HEK293 (cell line): ENCODE results near the gene SLC39A3.
A peak's percentile ranks its signal among the peaks of the same experiment; 100 is the strongest.
"Not testable (repeated sequence)": the region's sequence is repeated elsewhere in the genome, so short reads cannot be mapped to it uniquely, and the experiment has no call there.

Experiments
- CTCF ChIA-PET: fragments of 350-600 bp; formaldehyde crosslinking; extraction: SDS; loops from one replicate; lab custom pipeline; 2021; ENCODE audit warnings: antibody characterized with exemption; lab: Yijun Ruan, JAX
- POLR2A ChIA-PET: fragments of 300-600 bp; formaldehyde crosslinking; extraction: SDS; loops from one replicate; lab custom pipeline; 2020; ENCODE audit warnings: antibody characterized with exemption, inconsistent platforms; lab: Yijun Ruan, JAX
- H3K27ac ChIP-seq: fragments of 200-500 bp; sonication (Bioruptor generic); 2 replicates; pipeline ENCODE4 v1.5.1; 2014; ENCODE audit warnings: low read depth, low read length, control low read depth, inconsistent platforms; ENCODE audit errors: extremely low read depth
- H3K36me3 ChIP-seq, 2 experiments: fragments of 200-500 bp in 1 of 2; sonication (Bioruptor generic) in 1 of 2; 1 replicate in 1 of 2; 2 replicates in 1 of 2; pipeline ENCODE4 v1.5.1; 2014 to 2017; ENCODE audit warnings: inconsistent platforms in 2 of 2, low read length in 2 of 2; ENCODE audit not compliant: control insufficient read depth in 2 of 2, insufficient read depth in 1 of 2
- H3K4me1 ChIP-seq: fragments of 200-500 bp; sonication (Bioruptor generic); 2 replicates; pipeline ENCODE4 v1.5.1; 2014; ENCODE audit warnings: mild to moderate bottlenecking, low read length, inconsistent platforms; ENCODE audit not compliant: control insufficient read depth, insufficient read depth
- H3K4me3 ChIP-seq: 2 replicates; pipeline ENCODE4 v1.5.1; 2011; ENCODE audit warnings: low read depth, mild to moderate bottlenecking, control low read depth, low read length, moderate library complexity
- H3K9me3 ChIP-seq: fragments of 200-500 bp; sonication (Bioruptor generic); 2 replicates; pipeline ENCODE4 v1.5.1; 2014; ENCODE audit warnings: low read depth, low read length, inconsistent platforms; ENCODE audit not compliant: control insufficient read depth, insufficient read depth
- EGR2 ChIP-seq: fragments of 450-650 bp; formaldehyde crosslinking; IDR thresholded peaks from 2 replicates; pipeline ENCODE4 v1.5.1; 2016; ENCODE audit warnings: low read depth, missing biosample characterization, missing genetic modification characterization
- GLIS2 ChIP-seq: fragments of 450-650 bp; formaldehyde crosslinking; IDR thresholded peaks from 2 replicates; pipeline ENCODE4 v1.5.1; 2016; ENCODE audit warnings: missing biosample characterization, missing genetic modification characterization
- KLF1 ChIP-seq: fragments of 450-650 bp; formaldehyde crosslinking; IDR thresholded peaks from 2 replicates; pipeline ENCODE4 v1.5.1; 2016; ENCODE audit warnings: missing biosample characterization, missing genetic modification characterization
- RBAK ChIP-seq: fragments of 450-650 bp; formaldehyde crosslinking; IDR thresholded peaks from 2 replicates; pipeline ENCODE4 v1.5.1; 2016; ENCODE audit warnings: missing biosample characterization, missing genetic modification characterization
- SETDB1 ChIP-seq: IDR thresholded peaks from one replicate; pipeline ENCODE4 v1.6.1; 2017; ENCODE audit warnings: mild to moderate bottlenecking, low read length, moderate library complexity, mixed read lengths; ENCODE audit not compliant: insufficient read length
- ZBTB6 ChIP-seq: fragments of 450-650 bp; formaldehyde crosslinking; IDR thresholded peaks from 2 replicates; pipeline ENCODE4 v1.5.1; 2017; ENCODE audit warnings: missing biosample characterization, missing genetic modification characterization
- ZFHX2 ChIP-seq: fragments of 450-650 bp; formaldehyde crosslinking; conservative IDR thresholded peaks from 2 replicates; pipeline ENCODE4 v1.5.1; 2016; ENCODE audit warnings: missing biosample characterization, missing genetic modification characterization
- ZNF133 ChIP-seq: fragments of 450-650 bp; formaldehyde crosslinking; IDR thresholded peaks from 2 replicates; pipeline ENCODE4 v1.5.1; 2016; ENCODE audit warnings: missing biosample characterization, missing genetic modification characterization
- ZNF157 ChIP-seq: fragments of 450-650 bp; formaldehyde crosslinking; IDR thresholded peaks from 2 replicates; pipeline ENCODE4 v1.5.1; 2016; ENCODE audit warnings: missing biosample characterization, missing genetic modification characterization
- ZNF610 ChIP-seq: fragments of 450-650 bp; formaldehyde crosslinking; IDR thresholded peaks from 2 replicates; pipeline ENCODE4 v1.5.1; 2016; ENCODE audit warnings: missing biosample characterization, missing genetic modification characterization, borderline replicate concordance
- ZNF670 ChIP-seq: fragments of 450-650 bp; formaldehyde crosslinking; IDR thresholded peaks from 2 replicates; pipeline ENCODE4 v1.5.1; 2016; ENCODE audit warnings: missing biosample characterization, missing genetic modification characterization, low read depth
- TF ChIP-seq, protein P1 (sequence below): fragments of 450-650 bp; IDR thresholded peaks from 2 replicates; pipeline ENCODE4 v1.5.1; 2018; ENCODE audit warnings: missing biosample characterization, mild to moderate bottlenecking, missing genetic modification characterization
- TF ChIP-seq, protein P2 (sequence below): fragments of 450-650 bp; formaldehyde crosslinking; IDR thresholded peaks from 2 replicates; pipeline ENCODE4 v1.5.1; 2017; ENCODE audit warnings: missing biosample characterization, missing genetic modification characterization

Gene SLC39A3

GRCh38 chr19:2716275-2716650 lies 23.6 kb downstream of the SLC39A3 start (continued):
- no peak for TF ChIP-seq ZBTB6 (tag by site-specific recombination)

DNA sequence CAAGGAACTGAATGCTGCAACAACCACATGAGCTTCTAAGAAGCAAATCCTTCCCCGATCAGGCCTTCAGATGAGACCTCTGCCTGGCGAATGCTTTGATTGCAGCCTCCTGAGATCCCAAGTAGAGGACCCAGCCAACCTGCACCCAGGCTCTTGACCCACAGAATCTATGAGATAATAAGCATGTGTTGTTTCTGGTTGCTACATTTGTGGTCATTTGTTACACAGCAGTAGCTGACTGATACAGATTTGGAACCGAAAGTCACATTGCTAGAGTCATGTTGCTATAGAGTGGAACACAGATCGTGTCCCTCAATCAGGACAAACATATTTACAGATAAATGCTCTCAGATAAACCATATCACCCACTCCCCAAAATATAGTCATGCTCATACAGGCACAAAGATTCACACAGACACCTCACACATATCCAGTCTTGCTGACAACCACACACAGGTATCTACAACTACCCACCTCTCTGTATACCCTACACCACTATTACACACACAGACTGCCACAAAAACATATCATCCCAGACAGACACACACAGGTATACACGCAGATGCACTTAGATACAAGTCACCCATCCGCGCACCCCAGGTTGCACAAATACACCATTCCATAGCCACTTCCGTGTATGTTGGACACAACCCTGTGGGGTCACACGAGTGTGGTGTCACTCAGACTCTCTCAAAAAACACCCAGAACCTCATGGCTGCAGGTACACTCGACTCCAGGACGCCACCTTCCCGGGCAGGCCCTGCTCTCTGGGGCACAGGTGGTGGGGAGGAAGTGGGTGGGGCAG lies 24.1 kb downstream of the SLC39A3 start:
- Histone ChIP-seq H3K9me3 (no peaks in the 10 kb centered on the region), H3K4me1 (no peaks in the 10 kb centered on the region), H3K4me3 (no peak overlapping the region), H3K36me3 (peaks cover 0 to 27% of the 10 kb centered on the region in 2 experiments; a peak in 1 of 3 replicates), H3K27ac (no peak overlapping the region)
- ChIA-PET POLR2A (no interaction called here), CTCF (no interaction called here)
- peak; percentile 80 for TF ChIP-seq SETDB1
- no peak for TF ChIP-seq ZNF670 (tag by site-specific recombination)
- TF ChIP-seq GLIS2 (tag by site-specific recombination) = no peak
- peak; percentile 99 for TF ChIP-seq RBAK (tag by site-specific recombination)
- peak; percentile 93 for TF ChIP-seq ZNF133

DNA sequence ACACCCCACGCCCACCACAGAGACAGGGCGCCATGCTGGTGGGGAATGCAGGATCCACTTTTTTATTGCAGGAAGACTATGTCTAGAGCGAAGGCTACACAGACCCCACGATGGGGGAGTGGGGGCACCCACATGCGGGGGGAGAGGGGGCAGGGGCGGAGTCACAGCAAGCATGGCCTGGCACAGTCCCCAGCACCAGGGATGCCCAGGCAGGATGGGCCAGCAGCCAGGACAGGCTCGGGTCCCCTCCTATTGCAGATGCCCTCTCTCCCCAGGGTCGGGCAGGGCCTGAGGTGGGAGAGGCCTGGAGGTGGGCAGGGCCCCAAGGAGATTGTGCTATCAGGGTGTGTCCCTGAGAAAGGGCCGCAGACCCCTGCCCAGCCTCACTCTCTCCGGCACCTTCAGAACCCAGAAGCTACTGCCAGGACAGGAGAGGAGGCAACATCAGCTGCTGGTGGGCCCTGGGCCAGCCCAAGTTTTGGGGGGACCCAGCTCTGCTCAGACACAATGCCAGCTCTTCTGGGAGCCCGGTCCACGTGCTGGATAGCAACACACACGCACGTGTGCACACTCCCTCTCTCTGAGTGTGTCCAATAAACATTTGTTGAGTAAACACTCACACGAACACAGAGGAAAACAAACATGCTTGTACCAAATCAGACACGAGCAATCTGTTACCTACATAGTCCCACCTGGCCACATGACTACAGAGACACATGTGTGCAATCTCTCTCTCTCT lies 25.1 kb downstream of the SLC39A3 start:
- ChIA-PET POLR2A (no interaction called here), CTCF (no interaction called here)

DNA sequence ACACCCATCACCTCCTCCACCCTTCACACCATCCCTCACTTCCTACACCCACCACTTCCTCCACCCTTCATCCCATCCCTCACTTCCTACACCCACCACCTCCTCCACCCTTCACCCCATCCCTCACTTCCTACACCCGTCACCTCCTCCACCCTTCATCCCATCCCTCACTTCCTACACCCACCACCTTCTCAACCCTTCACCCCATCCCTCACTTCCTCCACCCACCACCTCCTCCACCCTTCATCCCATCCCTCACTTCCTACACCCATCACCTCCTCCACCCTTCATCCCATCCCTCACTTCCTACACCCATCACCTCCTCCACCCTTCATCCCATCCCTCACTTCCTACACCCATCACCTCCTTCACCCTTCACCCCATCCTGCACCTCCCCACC lies 25.7 kb downstream of the SLC39A3 start:
- H3K27ac ChIP-seq, H3K9me3 ChIP-seq, POLR2A ChIA-PET, H3K4me1 ChIP-seq, CTCF ChIA-PET, H3K4me3 ChIP-seq: not testable (repeated sequence)
- peak; percentile 74 for TF ChIP-seq EGR2
- TF ChIP-seq ZFHX2 = peak; percentile 60
- TF ChIP-seq KLF1 (tag by site-specific recombination) = peak; percentile 22; the same call in 1 of the 2 replicates
- peaks cover 0 to 27% of the 10 kb centered on the region in 2 experiments; a peak in 1 of 3 replicates for H3K36me3 ChIP-seq

More for the DNA sequence above, 25.1 kb downstream of the SLC39A3 start:
- Histone ChIP-seq H3K4me3 (no peak overlapping the region), H3K36me3 (peaks cover 0 to 27% of the 10 kb centered on the region in 2 experiments; a peak in 1 of 3 replicates), H3K9me3 (no peaks in the 10 kb centered on the region), H3K4me1 (no peaks in the 10 kb centered on the region), H3K27ac (no peak overlapping the region)
- TF ChIP-seq ZNF157 (tag by site-specific recombination) = peak; percentile 67
- no peak for TF ChIP-seq ZNF610 (tag by site-specific recombination)
- TF ChIP-seq, protein P1, sequence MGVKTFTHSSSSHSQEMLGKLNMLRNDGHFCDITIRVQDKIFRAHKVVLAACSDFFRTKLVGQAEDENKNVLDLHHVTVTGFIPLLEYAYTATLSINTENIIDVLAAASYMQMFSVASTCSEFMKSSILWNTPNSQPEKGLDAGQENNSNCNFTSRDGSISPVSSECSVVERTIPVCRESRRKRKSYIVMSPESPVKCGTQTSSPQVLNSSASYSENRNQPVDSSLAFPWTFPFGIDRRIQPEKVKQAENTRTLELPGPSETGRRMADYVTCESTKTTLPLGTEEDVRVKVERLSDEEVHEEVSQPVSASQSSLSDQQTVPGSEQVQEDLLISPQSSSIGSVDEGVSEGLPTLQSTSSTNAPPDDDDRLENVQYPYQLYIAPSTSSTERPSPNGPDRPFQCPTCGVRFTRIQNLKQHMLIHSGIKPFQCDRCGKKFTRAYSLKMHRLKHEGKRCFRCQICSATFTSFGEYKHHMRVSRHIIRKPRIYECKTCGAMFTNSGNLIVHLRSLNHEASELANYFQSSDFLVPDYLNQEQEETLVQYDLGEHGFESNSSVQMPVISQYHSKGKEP (tag by site-specific recombination) = no peak
- TF ChIP-seq, protein P2, sequence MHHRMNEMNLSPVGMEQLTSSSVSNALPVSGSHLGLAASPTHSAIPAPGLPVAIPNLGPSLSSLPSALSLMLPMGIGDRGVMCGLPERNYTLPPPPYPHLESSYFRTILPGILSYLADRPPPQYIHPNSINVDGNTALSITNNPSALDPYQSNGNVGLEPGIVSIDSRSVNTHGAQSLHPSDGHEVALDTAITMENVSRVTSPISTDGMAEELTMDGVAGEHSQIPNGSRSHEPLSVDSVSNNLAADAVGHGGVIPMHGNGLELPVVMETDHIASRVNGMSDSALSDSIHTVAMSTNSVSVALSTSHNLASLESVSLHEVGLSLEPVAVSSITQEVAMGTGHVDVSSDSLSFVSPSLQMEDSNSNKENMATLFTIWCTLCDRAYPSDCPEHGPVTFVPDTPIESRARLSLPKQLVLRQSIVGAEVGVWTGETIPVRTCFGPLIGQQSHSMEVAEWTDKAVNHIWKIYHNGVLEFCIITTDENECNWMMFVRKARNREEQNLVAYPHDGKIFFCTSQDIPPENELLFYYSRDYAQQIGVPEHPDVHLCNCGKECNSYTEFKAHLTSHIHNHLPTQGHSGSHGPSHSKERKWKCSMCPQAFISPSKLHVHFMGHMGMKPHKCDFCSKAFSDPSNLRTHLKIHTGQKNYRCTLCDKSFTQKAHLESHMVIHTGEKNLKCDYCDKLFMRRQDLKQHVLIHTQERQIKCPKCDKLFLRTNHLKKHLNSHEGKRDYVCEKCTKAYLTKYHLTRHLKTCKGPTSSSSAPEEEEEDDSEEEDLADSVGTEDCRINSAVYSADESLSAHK = no peak
